Gastrocnemius medialis (tissue), 4 donors: ENCODE measurements around the gene TMEM236. TPM values are rescaled to one million over a fixed set of nuclear protein-coding genes. Genes with fewer than 3 reads are reported as not detected.

Source experiments
- ATAC-seq, 2 donors: fragments of 150-250 bp; one replicate each; pipeline ENCODE4 v1.9.1; 2016
- DNase-seq, 2 donors: peaks; one replicate each; pipeline ENCODE4 v3.0.0-alpha.2; 2019
- H3K27ac ChIP-seq, 4 donors: fragments of 200-600 bp; sonication (generic); 1 replicate in 1 of 4; 2 replicates in 3 of 4; pipeline ENCODE4 v1.5.1; 2016 to 2018; ENCODE audit warnings: mild to moderate bottlenecking in 2 of 4, moderate library complexity in 1 of 4
- H3K27me3 ChIP-seq, 3 donors: fragments of 200-600 bp; sonication (generic) in 2 of 3; 1 replicate in 1 of 3; 2 replicates in 2 of 3; pipeline versions ENCODE4 v1.5.1 to v1.6.0; 2016 to 2019; ENCODE audit warnings: mild to moderate bottlenecking in 1 of 3, moderate library complexity in 1 of 3
- H3K36me3 ChIP-seq, 2 donors: fragments of 200-600 bp; sonication (generic) in 1 of 2; one replicate each; pipeline ENCODE4 v1.5.1; 2017 to 2018
- H3K4me1 ChIP-seq, 2 donors: fragments of 200-600 bp; sonication (generic) in 1 of 2; one replicate each; pipeline ENCODE4 v1.5.1; 2016 to 2017; ENCODE audit warnings: mild to moderate bottlenecking in 2 of 2
- H3K4me3 ChIP-seq, 4 donors: fragments of 200-600 bp; sonication (generic) in 3 of 4; 1 replicate in 1 of 4; 2 replicates in 3 of 4; pipeline ENCODE4 v1.5.1; 2016 to 2019; ENCODE audit warnings: mild to moderate bottlenecking in 2 of 4
- H3K9me3 ChIP-seq, 3 donors: fragments of 200-600 bp; sonication (generic) in 2 of 3; 1 replicate in 1 of 3; 2 replicates in 2 of 3; pipeline ENCODE4 v1.5.1; 2016 to 2019
- POLR2A ChIP-seq, 2 donors: fragments of 450-650 bp; IDR thresholded peaks; one replicate each; pipeline ENCODE4 v1.6.1; 2017; ENCODE audit warnings: antibody characterized with exemption in 2 of 2, mild to moderate bottlenecking in 2 of 2, moderate library complexity in 2 of 2
- in situ Hi-C, 4 donors: fragments of 200-750 bp; cut with MboI; loops; one replicate each; pipeline versions ENCODE4 v1.15.0 to v1.8.0; 2017; ENCODE audit warnings: low sequenced_read_pairs in 4 of 4
- intact Hi-C: fragments of 100-400 bp; cut with DNase I; formaldehyde crosslinking; loops from one replicate; pipeline ENCODE4 v1.15.1; 2023; ENCODE audit warnings: low total_unique reads
- total RNA-seq, 4 donors: library from RNA; depleted of rRNA; stranded (reverse); fragments of >200 nt; gene quantifications; one replicate each; pipeline versions ENCODE4 v1.1.0 to v1.2.3, GENCODE V29; 2016
- TF ChIP-seq, protein P1 (sequence below), 5 experiments: fragments of 450-650 bp in 3 of 5; fragments of 200-600 bp in 2 of 5; sonication (generic) in 2 of 5; IDR thresholded peaks in 4 of 5; conservative IDR thresholded peaks in 1 of 5; 1 replicate in 4 of 5; 2 replicates in 1 of 5; pipeline ENCODE4 v1.5.1; 2016 to 2019; ENCODE audit warnings: antibody characterized with exemption in 5 of 5, mild to moderate bottlenecking in 3 of 5, moderate library complexity in 3 of 5

The TMEM236 gene
- total RNA-seq, 4 donors from 2014 or later: 0.27 to 0.98 (median 0.64) TPM

DNA sequence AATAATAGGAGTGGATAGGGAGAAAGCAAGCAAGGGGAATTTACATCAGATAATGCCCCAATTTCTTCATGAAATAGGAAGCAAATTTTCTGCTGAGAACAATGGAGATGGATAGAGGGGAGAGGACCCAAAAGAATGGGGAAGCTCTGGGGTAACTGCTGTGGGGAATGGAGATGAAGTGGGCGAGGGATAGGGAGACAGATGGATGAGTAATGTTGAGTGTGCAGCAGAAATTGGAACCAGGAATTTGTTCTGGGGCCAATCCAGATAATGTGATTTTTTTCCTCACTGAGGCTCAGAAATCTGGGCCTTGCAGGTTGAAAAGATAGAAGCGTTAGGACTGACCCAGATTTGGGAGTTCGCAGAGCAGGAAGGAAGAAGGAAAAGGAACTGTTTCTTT is 32.7 kb downstream of the TMEM236 start:
- H3K4me3 ChIP-seq: no peak overlapping the region

DNA sequence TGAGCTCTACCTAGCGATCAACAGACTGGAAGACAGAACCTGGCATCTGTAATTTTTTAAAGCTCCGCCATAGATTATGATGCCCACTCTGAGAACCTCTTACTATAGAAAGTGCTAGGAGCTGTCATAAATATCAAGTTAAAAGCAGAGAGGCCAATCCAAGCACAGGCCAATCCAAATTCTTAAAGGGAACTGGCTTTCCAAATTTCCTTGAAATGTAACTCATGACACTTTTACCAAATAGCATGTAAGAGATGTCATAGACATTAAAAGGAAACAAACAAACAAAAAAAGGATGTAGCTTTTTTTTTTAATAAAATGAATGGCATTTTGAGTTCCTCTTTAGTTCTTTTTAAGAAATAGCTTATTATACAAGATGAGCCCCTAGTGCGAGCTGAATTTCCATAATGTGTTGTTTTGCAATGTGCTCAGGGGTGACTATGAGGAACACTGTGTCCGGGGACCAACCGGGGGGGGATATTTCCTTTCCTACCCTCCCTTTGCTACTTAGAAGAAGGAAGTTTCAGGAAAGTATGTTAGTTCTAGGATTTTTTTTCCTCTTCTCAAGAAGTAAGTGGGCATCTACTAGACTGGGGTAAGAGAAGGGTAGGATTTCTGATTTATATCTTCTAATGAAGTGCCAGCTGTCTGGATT is 33.4 kb downstream of the TMEM236 start:
- peak; percentile 25 to 27 for ATAC-seq

More for the DNA sequence above, 32.7 kb downstream of the TMEM236 start:
- DNase-seq (no peak), ATAC-seq (no peak)
- TF ChIP-seq, protein P1, sequence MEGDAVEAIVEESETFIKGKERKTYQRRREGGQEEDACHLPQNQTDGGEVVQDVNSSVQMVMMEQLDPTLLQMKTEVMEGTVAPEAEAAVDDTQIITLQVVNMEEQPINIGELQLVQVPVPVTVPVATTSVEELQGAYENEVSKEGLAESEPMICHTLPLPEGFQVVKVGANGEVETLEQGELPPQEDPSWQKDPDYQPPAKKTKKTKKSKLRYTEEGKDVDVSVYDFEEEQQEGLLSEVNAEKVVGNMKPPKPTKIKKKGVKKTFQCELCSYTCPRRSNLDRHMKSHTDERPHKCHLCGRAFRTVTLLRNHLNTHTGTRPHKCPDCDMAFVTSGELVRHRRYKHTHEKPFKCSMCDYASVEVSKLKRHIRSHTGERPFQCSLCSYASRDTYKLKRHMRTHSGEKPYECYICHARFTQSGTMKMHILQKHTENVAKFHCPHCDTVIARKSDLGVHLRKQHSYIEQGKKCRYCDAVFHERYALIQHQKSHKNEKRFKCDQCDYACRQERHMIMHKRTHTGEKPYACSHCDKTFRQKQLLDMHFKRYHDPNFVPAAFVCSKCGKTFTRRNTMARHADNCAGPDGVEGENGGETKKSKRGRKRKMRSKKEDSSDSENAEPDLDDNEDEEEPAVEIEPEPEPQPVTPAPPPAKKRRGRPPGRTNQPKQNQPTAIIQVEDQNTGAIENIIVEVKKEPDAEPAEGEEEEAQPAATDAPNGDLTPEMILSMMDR (IDR thresholded peaks at IDR 0.05 in 4 of 5, conservative IDR thresholded peaks at IDR 0.05 in 1 of 5): no peak
- no peak for TF ChIP-seq POLR2A (IDR thresholded peaks at IDR 0.05)
- Histone ChIP-seq H3K9me3 (no peaks in the 10 kb centered on the region), H3K36me3 (no peaks in the 10 kb centered on the region), H3K27ac (peak overlapping the region; percentile 51 to 82 (median 75)), H3K4me1 (peaks cover 23 to 45% of the 10 kb centered on the region in 2 donors), H3K27me3 (no peaks in the 10 kb centered on the region)
- in situ Hi-C loops (no loop called here), intact Hi-C loops (loop anchor here (5.0 kb wide), 1 partner anchor 37 kb away; no protein-coding TSS in a partner anchor)

DNA sequence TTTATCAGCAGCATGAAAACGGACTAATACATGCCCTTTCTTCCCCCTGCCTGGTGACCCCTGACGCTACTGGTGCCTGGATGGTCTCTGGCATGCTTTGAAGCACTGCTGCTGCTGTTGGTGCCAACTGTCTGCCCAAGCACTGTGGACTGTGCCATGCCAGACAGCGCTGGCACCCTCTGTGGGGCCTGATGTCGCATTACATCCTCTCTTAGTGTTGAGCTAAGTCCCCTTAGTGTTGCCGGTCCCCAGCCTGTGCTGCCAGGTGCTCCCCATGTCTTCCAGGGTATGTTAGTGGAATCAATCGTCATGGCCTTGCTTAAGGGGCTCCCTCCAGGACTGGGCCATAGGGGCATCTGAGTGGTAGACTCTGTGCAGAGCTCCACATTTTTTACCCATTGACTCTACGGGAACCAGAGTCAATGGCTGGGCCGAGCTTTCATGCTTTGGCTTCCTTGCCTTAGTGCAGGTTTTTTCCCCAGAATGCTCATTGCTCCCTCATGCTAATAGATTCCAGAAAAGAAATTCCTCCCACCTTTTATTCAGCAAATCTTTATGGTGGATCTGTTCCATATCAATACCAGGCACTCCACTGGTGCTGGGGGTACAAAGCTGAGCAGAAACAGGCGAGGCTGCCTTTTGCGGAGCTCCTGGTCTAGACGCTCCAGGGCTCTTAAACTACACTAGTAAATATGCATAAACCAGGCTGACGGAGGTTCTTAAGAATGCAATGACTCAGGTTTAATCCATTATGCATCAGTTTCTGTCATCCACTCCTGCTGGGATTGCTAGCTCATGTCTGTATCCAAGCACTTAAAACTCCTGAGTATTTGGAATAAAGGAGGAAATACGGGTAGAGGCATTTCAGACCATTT is 35.3 kb downstream of the TMEM236 start:
- ATAC-seq (no peak), DNase-seq (no peak)
- H3K27me3 ChIP-seq: no peaks in the 10 kb centered on the region
- intact Hi-C loops (no loop called here), in situ Hi-C loops (no loop called here)
- no peak overlapping the region for H3K27ac ChIP-seq
- H3K4me3 ChIP-seq: no peak overlapping the region
- peaks cover 23 to 38% of the 10 kb centered on the region in 2 donors for H3K4me1 ChIP-seq
- no peaks in the 10 kb centered on the region for H3K36me3 ChIP-seq
- TF ChIP-seq POLR2A (IDR thresholded peaks at IDR 0.05): no peak
- TF ChIP-seq, protein P1 (IDR thresholded peaks at IDR 0.05 in 4 of 5, conservative IDR thresholded peaks at IDR 0.05 in 1 of 5): no peak
- no peaks in the 10 kb centered on the region for H3K9me3 ChIP-seq

More for the DNA sequence above, 33.4 kb downstream of the TMEM236 start:
- peak in 1 of 2 donors; percentile 56 for DNase-seq
- Histone ChIP-seq H3K27me3 (no peaks in the 10 kb centered on the region), H3K27ac (peak overlapping the region in 2 of 4 donors; percentile 81 to 82), H3K4me1 (peaks cover 23 to 45% of the 10 kb centered on the region in 2 donors), H3K9me3 (no peaks in the 10 kb centered on the region), H3K36me3 (no peaks in the 10 kb centered on the region), H3K4me3 (no peak overlapping the region)
- TF ChIP-seq, protein P1 (IDR thresholded peaks at IDR 0.05 in 4 of 5, conservative IDR thresholded peaks at IDR 0.05 in 1 of 5): no peak
- no peak for TF ChIP-seq POLR2A (IDR thresholded peaks at IDR 0.05)
- intact Hi-C loops: no loop called here
- in situ Hi-C loops: no loop called here

DNA sequence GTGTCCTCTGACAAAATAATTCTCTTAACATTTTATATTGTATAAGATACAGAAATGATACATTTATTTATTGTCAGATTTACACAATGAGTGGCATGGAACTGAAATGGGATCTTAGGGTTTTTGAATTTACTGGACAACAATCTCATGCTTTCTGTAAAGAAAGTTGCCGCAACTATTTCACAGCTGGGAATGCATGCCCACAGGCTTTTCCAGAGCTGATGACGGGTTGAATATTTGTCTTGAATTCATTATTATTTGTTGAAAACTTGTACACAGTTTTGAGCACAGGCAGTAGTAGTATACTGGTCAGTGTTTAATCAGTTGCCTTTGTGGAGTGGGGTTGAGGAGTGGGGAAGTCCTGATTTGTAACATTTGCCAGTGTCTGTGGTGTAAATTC is 36.6 kb downstream of the TMEM236 start:
- H3K4me3 ChIP-seq: no peak overlapping the region
- H3K27ac ChIP-seq: no peak overlapping the region
- peaks cover 22 to 25% of the 10 kb centered on the region in 2 donors for H3K4me1 ChIP-seq
- H3K9me3 ChIP-seq: no peaks in the 10 kb centered on the region
- H3K36me3 ChIP-seq: no peaks in the 10 kb centered on the region
- no peak for DNase-seq
- ATAC-seq: no peak
- intact Hi-C loops (no loop called here), in situ Hi-C loops (no loop called here)
- H3K27me3 ChIP-seq: no peaks in the 10 kb centered on the region
- TF ChIP-seq, protein P1 (IDR thresholded peaks at IDR 0.05 in 4 of 5, conservative IDR thresholded peaks at IDR 0.05 in 1 of 5): no peak
- TF ChIP-seq POLR2A (IDR thresholded peaks at IDR 0.05): no peak
